DOHH2 (cell line): ENCODE data around the gene RRP1.

Experiments used
- H3F3A ChIP-seq: fragments of 200-600 bp; sonication (generic), shearing (Covaris generic); 2 replicates; pipeline ENCODE4 v1.6.0; 2016; ENCODE audit warnings: antibody characterized with exemption, mild to moderate bottlenecking; ENCODE audit not compliant: control insufficient read depth, insufficient read depth
- H3K27ac ChIP-seq: fragments of 200-600 bp; sonication (generic); 2 replicates; pipeline ENCODE4 v1.5.1; 2014; ENCODE audit warnings: low read depth, mild to moderate bottlenecking, low read length, moderate library complexity
- H3K27me3 ChIP-seq: fragments of 200-600 bp; sonication (generic); 2 replicates; pipeline ENCODE4 v1.6.1; 2014; ENCODE audit warnings: mild to moderate bottlenecking, low read length, mixed read lengths; ENCODE audit not compliant: control insufficient read depth
- H3K36me3 ChIP-seq: fragments of 200-600 bp; sonication (generic); 2 replicates; pipeline ENCODE4 v1.6.1; 2014; ENCODE audit warnings: mild to moderate bottlenecking, low read length, moderate library complexity, mixed read lengths; ENCODE audit not compliant: control insufficient read depth
- H3K4me1 ChIP-seq: fragments of 200-600 bp; sonication (generic); 2 replicates; pipeline ENCODE4 v1.6.1; 2014; ENCODE audit warnings: mild to moderate bottlenecking, low read length, mixed read lengths; ENCODE audit not compliant: control insufficient read depth
- H3K4me2 ChIP-seq: fragments of 200-600 bp; sonication (generic); 2 replicates; pipeline ENCODE4 v1.6.0; 2014; ENCODE audit warnings: mild to moderate bottlenecking, low read length, moderate library complexity
- H3K4me3 ChIP-seq: fragments of 200-600 bp; sonication (generic); 2 replicates; pipeline ENCODE4 v1.5.1; 2014; ENCODE audit warnings: mild to moderate bottlenecking, low read length, mixed read lengths
- H3K79me2 ChIP-seq: fragments of 200-600 bp; sonication (generic); 2 replicates; pipeline ENCODE4 v1.6.1; 2014; ENCODE audit warnings: mild to moderate bottlenecking, low read length, mixed read lengths; ENCODE audit not compliant: control insufficient read depth
- H3K9me2 ChIP-seq: fragments of 200-600 bp; sonication (generic); replicated peaks from 2 replicates; pipeline ENCODE4 v1.6.1; 2014; ENCODE audit warnings: mild to moderate bottlenecking, low read length, mixed read lengths; ENCODE audit not compliant: control insufficient read depth
- H3K9me3 ChIP-seq: fragments of 200-600 bp; sonication (generic); 2 replicates; pipeline ENCODE4 v1.6.1; 2014; ENCODE audit warnings: antibody characterized with exemption, low read length, mixed read lengths; ENCODE audit not compliant: control insufficient read depth, insufficient read depth
- H4K20me1 ChIP-seq: fragments of 200-600 bp; sonication (generic); 2 replicates; pipeline ENCODE4 v1.6.0; 2014; ENCODE audit warnings: low read depth, mild to moderate bottlenecking, antibody characterized with exemption, low read length, moderate library complexity; ENCODE audit not compliant: control insufficient read depth, insufficient read depth
- CTCF ChIP-seq: fragments of 200-600 bp; sonication (generic); IDR thresholded peaks from one replicate; pipeline ENCODE4 v1.5.1; 2014; ENCODE audit warnings: antibody characterized with exemption, mild to moderate bottlenecking, low read depth, low read length; ENCODE audit not compliant: poor library complexity, severe bottlenecking
- EZH2phosphoT487 ChIP-seq: fragments of 200-600 bp; sonication (generic); IDR thresholded peaks from 2 replicates; pipeline ENCODE4 v1.6.1; 2017; ENCODE audit warnings: borderline replicate concordance, mild to moderate bottlenecking, antibody characterized with exemption, low read length, moderate library complexity, mixed read lengths

RRP1 gene

GRCh38 chr21:43771698-43772424, 17.5 kb upstream of the RRP1 start:
- H3K4me3 ChIP-seq: no peak overlapping the region
- peaks cover 19% of the 10 kb centered on the region for H3K36me3 ChIP-seq
- no peaks in the 10 kb centered on the region for H3K9me2 ChIP-seq
- no peaks in the 10 kb centered on the region for H3K27me3 ChIP-seq
- H3K4me2 ChIP-seq: no peak overlapping the region
- peaks cover 15% of the 10 kb centered on the region for H3K79me2 ChIP-seq
- no peaks in the 10 kb centered on the region for H3K9me3 ChIP-seq
- no peaks in the 10 kb centered on the region for H3F3A ChIP-seq
- H3K4me1 ChIP-seq: peaks cover 14% of the 10 kb centered on the region
- no peak for TF ChIP-seq EZH2phosphoT487
- TF ChIP-seq CTCF: no peak
- no peak overlapping the region for H3K27ac ChIP-seq
- H4K20me1 ChIP-seq: 0 out of 2 replicates have a peak, but pooled peaks cover 4% of the 10 kb centered on the region

GRCh38 chr21:43772425-43772821, 17.0 kb upstream of the RRP1 start:
- Histone ChIP-seq H3K27me3 (no peaks in the 10 kb centered on the region), H3K79me2 (peaks cover 15% of the 10 kb centered on the region), H3F3A (no peaks in the 10 kb centered on the region), H3K4me1 (peaks cover 14% of the 10 kb centered on the region), H3K27ac (no peak overlapping the region), H3K4me2 (no peak overlapping the region), H4K20me1 (0 out of 2 replicates have a peak, but pooled peaks cover 4% of the 10 kb centered on the region), H3K36me3 (peaks cover 19% of the 10 kb centered on the region), H3K4me3 (no peak overlapping the region), H3K9me2 (no peaks in the 10 kb centered on the region), H3K9me3 (no peaks in the 10 kb centered on the region)
- no peak for TF ChIP-seq CTCF
- no peak for TF ChIP-seq EZH2phosphoT487

GRCh38 chr21:43774163-43774562, 15.2 kb upstream of the RRP1 start:
- H3K79me2 ChIP-seq: peaks cover 15% of the 10 kb centered on the region
- no peak overlapping the region for H3K27ac ChIP-seq
- H3F3A ChIP-seq: no peaks in the 10 kb centered on the region
- peaks cover 19% of the 10 kb centered on the region for H3K36me3 ChIP-seq
- peaks cover 27% of the 10 kb centered on the region for H3K4me1 ChIP-seq
- H3K4me3 ChIP-seq: no peak overlapping the region
- H3K4me2 ChIP-seq: peak overlapping the region; percentile 77; the same call in 1 of the 2 replicates
- no peak for TF ChIP-seq EZH2phosphoT487
- TF ChIP-seq CTCF: no peak
- no peaks in the 10 kb centered on the region for H3K9me2 ChIP-seq
- 0 out of 2 replicates have a peak, but pooled peaks cover 4% of the 10 kb centered on the region for H4K20me1 ChIP-seq
- no peaks in the 10 kb centered on the region for H3K27me3 ChIP-seq
- H3K9me3 ChIP-seq: no peaks in the 10 kb centered on the region
